H1 (cell line): ENCODE results near the gene PYY. TPM values are rescaled to one million over a fixed set of nuclear protein-coding genes. Genes with fewer than 3 reads are reported as not detected.

Experiments
- CTBP2 ChIP-seq: IDR thresholded peaks from 2 replicates; pipeline ENCODE4 v1.7.0; 2011; ENCODE audit warnings: borderline replicate concordance, mild to moderate bottlenecking, moderate library complexity, mixed read lengths, low read length; ENCODE audit not compliant: insufficient read depth, insufficient read length
- EP300 ChIP-seq, 2 experiments: IDR thresholded peaks; 1 replicate in 1 of 2; 2 replicates in 1 of 2; pipeline ENCODE4 v1.6.1; 2011 to 2012; ENCODE audit warnings: low read depth in 2 of 2, low read length in 2 of 2, mild to moderate bottlenecking in 2 of 2, borderline replicate concordance in 1 of 2, inconsistent platforms in 1 of 2, moderate library complexity in 1 of 2
- KDM1A ChIP-seq: fragments of 200-600, 300-600 bp; sonication (generic); IDR thresholded peaks from 2 replicates; pipeline ENCODE4 v1.7.1; 2016; ENCODE audit warnings: mild to moderate bottlenecking, low read length, borderline replicate concordance
- SIN3A ChIP-seq, 2 experiments: IDR thresholded peaks in 1 of 2; conservative IDR thresholded peaks in 1 of 2; 2 replicates each; pipeline ENCODE4 v1.6.1; 2011 to 2012; ENCODE audit warnings: low read length in 2 of 2, improper control_type of control experiment in 1 of 2, low read depth in 1 of 2, mild to moderate bottlenecking in 1 of 2
- TCF12 ChIP-seq: IDR thresholded peaks from 2 replicates; pipeline ENCODE4 v1.6.1; 2011; ENCODE audit warnings: low read depth, mild to moderate bottlenecking, low read length
- polyA plus RNA-seq, 7 experiments: library from polyadenylated mRNA; depleted of rRNA in 3 of 7; stranded (reverse) in 5 of 7; unstranded in 2 of 7; fragments of >200 nt in 5 of 7; fragments of 200-250 nt in 2 of 7; gene quantifications; 1 replicate in 5 of 7; 2 replicates in 1 of 7; 4 replicates in 1 of 7; pipeline versions ENCODE4 v1.2.1 to v1.2.3, GENCODE V29; 2011 to 2013; ENCODE audit warnings: missing spikeins in 2 of 7, mixed read lengths in 2 of 7
- total RNA-seq: library from RNA; stranded (reverse); fragmentation: NEBNext Ultra II Directional; extraction: Animal tissue kit (Norgen Biotek cat#: 25700); gene quantifications from 2 replicates; pipeline ENCODE4 v1.2.1, GENCODE V29; 2021

Gene PYY
- total and polyA plus RNA-seq, 2 of the 8 experiments (the other 6 are each of a cell fraction or from before 2014, with no cell fraction given) = 0.93 to 3.4 TPM

- TF ChIP-seq KDM1A = no peak
- no peak for TF ChIP-seq CTBP2
- TF ChIP-seq TCF12 = no peak
- no peak for TF ChIP-seq SIN3A (conservative IDR thresholded peaks at IDR 0.05 in 1 of 2, IDR thresholded peaks at IDR 0.05 in 1 of 2; ENCODE audit: low read depth in 1 of 2, low read length in 2 of 2)
- TF ChIP-seq EP300 (IDR thresholded peaks at IDR 0.05; ENCODE audit: borderline replicate concordance in 1 of 2, low read depth in 2 of 2, low read length in 2 of 2) = no peak
These were observed 7.0 kb downstream of the PYY start (continued) for GRCh38 chr17:43946781-43947180.
